Central memory CD4-positive, alpha-beta T cell (primary cell): ENCODE results near the gene MEOX2.

Source experiments
- DNase-seq: peaks from one replicate; pipeline ENCODE4 v3.0.0; 2022

Gene MEOX2

DNA sequence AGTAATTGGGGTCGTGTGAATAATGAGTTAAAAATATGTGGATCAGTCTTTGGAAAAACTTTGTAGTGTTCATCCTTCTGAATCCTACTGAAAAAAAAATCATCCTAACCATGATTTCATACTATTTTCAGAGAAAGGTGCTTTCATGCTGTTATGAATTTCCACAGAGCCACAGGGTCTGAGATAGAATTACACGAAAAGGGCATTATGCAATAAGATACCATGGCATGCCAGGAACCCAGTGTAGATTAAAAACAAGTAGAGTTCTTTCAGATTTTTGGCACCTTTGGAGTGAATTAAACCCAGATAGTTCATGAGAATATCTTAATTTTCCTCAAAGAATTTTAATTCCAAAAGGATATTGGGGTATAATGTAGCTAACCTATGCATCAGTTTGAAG, 77.2 kb downstream of the MEOX2 start:
- no peak for DNase-seq

DNA sequence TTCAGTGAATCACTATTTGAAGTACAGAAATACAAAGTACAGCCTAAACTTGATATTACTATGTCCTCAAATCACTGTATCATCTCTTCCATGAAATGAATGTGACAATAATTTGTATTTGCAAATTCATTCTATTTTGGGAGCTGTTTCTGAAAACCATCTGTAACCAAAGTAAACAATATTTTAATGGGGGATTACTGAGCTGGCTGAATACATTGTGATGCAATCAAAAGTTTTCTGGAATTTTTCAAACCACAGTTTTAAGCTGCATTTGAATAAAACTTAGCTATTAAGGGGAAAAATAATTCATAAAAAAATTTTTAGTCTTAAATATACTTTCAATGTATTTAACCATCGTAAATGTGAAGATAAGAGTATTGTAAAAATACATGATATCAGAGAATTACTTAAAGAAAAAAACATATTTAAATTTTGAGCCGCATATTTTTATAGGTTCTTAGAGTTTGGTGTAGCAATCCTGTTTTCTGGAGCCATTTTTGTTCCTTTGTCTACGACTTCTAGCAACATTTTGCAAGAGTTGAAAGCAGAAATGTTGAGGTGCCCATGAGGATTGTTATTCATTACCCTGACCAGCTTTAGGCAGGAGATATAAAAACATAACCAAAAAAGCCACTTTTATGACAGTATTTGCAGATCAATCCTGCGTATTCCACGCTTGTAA, 78.8 kb downstream of the MEOX2 start:
- DNase-seq, result no peak

DNA sequence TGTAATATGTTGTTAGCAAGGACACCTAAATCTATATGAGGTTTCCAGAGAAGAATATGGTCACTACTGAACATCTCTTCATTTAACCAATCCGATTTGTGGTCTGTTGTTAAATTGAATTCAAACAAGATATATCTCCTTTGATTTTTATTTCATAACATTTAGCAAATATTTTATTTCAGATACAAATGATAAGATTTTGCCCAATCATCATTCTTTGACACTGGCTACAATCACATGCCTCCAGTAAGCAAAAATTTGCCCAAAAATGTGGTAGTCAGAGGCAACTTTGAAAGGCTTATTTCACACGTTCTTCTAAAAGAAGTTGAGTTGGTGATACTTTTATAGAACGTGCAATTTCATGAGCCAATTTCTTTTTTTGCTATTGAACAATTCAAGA, 79.9 kb downstream of the MEOX2 start:
- no peak for DNase-seq

DNA sequence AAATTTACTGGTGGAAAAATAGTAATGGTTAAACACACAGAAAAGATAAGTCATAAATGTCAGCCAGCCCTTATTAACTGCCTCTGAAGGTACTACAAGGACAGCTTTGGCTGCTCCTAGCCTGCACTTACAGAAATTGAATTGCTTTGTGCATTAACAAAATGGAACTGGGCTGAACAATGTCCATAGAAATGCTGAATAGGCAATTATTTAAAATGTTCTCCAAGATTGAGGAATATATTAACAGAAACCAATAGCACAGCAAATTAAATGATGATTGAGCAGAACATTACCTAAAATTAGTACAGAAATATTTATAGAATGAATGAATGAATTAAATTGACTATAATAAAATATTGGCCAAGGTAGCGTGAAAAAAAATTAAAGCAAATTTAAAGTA, 82.3 kb downstream of the MEOX2 start:
- no peak for DNase-seq

DNA sequence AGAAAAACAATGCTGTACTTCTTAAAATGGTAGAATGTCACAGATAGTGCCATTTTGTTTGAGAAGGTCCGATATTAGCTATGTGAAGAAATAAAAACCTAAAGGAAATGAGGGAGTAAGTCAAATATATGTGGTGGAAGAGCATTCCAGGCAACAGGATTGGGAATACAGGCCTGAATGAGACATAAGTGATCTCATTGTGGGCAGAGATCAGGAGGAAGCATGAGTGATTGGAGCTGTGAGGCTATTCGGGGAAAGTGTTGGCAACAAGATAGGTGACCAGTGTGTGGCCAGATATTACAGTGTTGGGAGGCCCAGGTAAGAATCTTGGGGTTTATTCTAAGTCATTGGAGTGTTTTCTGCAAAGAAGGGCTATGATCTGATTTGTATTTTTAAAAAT, 83.4 kb downstream of the MEOX2 start:
- no peak for DNase-seq

DNA sequence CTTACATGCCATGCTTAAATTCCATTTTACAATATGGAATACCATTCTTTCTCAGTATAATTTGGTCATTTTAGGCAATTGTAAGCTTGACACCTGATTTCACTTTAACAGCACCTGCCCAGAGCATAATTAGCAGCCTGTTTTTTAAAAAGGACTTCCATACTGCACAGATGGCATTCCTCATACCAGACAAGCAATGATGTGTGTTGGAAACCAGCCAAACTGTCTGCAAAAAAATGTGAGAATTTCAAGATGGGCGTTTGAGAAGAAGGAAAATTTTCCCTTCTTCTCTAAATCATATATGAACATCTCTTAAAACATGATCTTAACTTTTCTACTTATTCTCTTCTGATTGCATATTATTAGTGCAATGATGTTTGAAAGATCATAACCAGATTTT, 84.2 kb downstream of the MEOX2 start:
- no peak for DNase-seq

DNA sequence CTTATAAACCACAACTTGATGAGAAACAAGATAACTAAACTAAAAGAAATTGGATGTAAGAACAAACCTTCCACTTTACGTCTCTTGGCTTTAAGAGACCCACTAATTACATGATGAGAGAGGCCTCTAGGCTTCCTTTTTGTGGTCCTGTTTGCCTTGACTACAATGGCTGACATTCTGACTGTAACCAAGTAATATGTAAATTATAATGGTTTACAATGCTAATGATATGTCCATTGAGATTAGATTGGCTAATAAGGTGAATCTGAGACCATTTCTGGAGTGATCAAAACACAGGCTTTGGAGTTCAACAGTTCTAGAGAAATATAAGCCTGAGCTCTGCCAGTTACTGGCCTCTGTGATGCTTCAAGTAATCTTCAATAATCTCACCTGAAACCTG, 85.3 kb downstream of the MEOX2 start:
- no peak for DNase-seq

DNA sequence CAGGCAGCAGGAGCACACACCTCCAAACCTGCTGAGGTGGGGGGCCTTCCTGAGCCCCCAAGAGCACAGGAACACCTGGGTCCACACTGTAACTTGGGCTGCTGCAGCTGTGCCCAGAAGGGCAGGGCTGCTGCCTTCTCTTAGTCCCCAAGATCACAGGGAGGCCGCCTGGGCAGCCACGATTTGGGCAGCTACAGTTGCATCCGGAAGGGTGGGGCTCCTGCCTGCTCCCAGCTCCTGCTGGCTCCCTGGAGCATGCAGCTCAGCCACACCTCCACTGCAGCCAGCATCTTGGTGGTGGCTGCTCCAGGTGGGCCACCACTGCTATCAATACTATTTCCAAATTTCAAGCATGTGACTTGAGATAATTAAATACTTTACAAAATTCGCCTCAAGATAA, 86.2 kb downstream of the MEOX2 start:
- DNase-seq, result no peak

DNA sequence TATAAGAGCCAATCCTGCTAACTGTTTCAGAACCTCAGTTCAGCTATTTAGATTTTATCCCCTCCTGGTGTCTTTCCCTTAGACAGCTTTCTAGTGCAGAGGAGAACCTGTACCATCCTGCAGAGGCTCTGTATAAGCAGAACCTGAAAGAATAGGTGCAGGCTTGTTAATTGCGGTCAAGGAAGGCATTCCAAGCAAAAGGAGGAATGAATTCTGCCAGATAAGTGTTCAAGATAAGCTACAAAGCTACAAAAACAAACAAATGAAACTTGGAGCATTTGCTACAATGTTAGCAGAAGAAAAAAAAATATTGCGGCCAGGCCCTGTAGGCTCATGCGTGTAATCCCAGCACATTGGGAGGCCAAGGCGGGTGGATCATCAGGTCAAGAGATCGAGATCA, 92.0 kb downstream of the MEOX2 start:
- DNase-seq, result no peak

DNA sequence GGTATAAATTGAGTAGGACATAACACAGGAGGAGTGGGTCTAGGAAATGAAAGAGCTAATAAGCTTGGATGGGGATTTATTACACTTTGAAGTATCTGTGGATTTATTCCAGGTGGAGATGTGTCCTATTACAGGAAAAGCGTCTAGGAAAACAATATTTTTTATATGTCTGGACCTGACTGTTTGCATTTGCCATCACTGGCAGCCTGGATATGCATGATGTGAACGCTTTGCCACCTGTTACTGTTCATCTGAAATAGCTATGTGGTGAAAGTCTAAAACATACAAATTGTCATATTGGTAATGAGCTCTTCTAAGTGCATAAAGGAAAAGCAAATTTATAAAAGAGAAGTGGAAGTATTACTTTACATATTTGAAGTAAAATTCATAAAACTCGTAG, 93.1 kb downstream of the MEOX2 start:
- no peak for DNase-seq

DNA sequence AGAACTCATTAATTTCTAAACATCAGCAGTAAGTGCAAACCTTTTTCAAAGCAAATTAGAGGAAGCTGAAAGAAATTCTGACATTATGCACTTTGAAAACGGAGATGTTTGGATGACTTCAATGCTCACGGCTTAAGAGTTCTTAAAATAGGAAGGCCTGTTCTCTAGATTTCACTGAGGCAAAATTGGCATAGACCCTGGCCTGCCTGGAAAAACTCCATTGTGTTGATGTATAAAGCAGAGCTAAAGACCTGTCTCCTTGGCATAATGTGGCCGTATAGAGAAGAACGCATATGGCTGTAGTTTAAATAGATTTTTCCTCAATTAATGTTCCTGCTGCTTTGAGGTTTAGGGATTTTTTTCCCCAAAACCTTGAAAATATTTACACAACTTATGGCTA, 100.2 kb downstream of the MEOX2 start:
- DNase-seq, result no peak

DNA sequence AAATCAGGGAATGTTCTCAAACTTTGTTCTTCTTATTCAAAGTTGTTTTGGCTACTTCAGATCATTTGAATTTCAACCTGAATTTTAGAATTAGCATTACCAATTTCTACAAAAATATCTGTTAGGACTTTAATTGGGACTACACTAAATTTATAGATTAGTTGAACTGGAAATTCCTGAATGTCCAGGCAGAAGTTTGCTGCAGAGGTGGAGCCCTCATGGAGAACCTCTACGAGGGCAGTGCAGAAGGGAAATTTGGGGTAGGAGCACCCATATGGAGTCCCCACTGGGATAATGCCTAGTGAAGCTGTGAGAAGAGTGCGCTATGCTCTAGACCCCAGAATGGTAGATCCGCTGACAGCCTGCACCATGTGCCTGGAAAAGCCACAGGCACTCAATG, 101.9 kb downstream of the MEOX2 start:
- no peak for DNase-seq

DNA sequence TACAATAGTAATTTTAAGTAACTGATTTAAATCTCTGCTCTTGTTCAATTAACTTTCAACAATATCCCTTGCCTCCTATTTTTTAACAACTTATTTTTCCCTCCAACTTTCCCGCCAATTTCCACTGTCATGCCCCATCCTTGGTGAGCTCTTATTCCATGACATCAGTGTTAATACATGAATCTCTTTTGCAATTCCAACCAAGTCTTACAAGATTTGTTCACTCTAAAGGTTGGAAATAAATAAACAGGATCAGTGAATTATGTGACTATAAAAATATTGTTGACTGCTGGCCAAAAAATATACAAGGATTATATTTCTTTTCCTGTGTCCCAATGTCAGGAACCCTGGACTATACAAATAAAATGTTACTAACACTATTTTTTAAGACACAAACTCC, 103.7 kb downstream of the MEOX2 start:
- DNase-seq, result no peak

DNA sequence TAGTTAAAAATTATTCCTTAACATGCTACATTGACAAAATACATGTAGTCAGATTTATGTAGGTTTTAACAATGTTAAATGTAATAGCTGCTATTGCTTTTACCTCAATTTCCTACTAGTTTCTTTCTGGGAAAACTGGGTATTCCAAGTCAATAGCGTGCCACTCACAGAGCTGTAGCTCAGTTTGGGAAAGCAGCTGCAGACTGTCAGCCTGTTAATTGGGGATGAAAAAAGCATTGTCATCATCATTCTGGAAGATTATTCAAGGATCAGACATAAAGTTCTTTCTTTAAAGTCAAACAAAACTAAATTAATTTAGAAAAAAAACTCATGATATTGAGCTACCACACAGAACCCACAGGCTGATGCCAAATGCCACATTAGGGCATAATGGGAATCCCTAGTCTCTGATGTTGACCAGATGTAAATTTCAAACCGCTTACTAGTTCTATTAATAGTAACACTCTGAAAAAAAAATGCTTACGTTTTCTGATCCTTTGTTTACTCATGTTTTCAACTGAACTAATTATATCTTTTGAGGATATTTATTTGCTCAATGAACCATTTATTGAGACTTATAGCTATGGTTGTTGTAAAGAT, 105.0 kb downstream of the MEOX2 start:
- DNase-seq, result no peak

DNA sequence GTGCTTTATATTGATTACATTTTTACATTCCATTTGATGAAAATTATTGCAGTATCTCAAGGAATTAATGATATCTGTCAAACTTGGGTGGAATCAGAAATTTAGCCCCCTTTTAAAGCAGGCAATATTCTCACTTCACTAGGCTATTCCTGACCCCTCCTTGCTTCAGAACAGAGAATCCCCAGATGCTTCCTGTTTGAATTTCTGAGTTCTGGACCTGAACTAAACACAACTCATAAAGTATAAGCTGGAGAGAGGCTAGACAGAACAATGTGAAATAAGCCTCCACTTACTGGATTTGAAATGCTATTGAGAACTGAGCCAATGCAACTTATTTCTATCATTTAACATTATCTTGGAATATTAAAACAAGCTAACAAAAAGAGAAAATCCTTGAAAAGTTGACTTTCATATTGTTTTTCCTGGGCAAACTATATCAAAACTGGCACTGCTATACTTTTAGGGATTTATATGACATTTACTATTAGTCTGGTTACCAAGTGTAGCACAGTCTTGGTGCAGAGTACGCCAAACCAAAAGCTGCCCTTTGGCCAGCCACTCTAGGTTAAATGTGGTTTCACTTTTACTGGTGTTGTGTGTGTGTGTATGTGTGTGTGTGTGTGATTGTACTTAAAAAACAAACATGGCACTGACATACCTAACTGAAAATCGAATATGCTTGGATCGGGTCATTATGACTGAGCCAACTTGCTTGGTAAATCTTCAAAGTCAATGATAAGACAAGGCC, 105.7 kb downstream of the MEOX2 start:
- DNase-seq, result no peak

DNA sequence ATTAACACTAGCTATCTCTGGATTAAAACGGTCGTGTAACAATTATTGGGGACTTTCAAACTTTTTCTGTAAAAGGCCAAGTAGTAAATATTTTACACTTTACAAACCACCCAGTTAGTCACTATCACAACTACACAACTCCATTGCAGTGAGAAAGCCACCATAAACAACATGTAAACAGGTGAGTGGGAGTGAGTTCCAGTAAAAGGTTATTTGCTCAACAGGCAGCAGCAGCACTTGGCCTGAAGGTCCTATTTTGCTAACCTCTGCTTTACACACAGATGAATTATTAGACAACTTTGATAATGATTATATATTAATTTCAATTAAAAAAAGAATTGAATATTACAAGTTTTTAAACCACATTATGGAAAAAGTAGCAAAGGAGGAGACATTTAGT, 108.9 kb downstream of the MEOX2 start:
- no peak for DNase-seq

DNA sequence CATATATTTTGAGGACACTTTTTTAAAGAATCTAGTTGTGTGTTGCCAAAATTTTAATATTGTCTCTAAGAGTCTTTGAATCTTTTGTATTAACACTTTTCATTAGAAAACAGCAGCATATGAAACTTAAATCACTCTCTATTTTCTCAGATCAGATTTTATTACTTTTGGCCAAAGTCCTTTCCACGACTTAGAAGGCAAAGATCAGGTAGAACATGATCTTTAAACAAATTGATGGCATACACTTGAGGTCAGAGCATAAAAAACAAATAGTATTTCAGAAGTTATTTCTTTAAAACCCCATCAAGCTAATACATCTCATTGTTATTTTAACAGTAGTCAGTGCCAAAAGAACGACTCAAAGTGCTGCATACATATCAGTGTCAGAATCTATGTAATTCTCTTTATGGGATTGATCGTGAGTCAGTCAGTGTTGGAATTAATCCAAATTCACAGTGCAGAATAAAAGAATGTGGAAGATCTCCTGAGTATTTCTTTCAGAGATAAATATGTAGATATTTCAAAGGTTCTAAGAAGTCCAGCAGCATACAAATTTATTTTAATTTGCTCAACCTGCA, 115.1 kb downstream of the MEOX2 start:
- no peak for DNase-seq

DNA sequence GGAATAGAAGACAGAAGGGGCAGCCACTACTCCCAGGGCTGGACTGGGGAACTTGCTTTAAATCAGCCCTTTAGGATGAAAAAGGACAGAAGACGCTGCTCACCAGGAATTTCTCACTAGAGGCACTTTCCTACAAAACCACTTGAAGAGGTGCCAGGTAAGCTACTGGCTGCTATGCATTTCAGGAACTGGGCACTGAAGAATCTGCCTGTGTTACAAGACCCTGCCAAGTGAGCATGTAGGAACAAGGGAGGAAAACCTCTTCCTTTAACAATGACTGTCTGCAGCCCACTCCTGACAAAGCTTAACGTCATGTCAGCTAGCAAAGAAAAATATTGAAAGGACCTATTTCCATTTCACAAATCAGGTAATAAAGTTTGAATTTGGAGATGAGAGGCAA, 118.8 kb downstream of the MEOX2 start:
- DNase-seq, result no peak

DNA sequence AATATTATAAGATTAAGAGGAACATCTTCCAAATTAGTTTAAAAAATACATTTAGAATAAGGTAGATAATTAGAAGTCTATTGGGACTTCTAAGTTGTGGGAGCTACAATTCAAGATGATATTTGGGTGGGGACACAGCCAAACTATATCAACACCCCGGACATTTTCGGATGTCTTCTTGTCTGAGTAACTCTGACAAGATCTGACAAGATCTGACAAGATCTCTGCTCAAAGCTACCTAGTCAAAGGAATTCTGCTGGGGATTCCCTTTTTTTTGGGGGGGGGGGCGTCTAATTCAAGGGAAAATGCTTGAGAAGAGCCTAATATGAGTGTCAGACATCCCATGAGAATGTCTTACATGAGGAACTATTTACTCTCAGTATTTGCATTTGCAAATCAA, 119.4 kb downstream of the MEOX2 start:
- DNase-seq, result no peak

DNA sequence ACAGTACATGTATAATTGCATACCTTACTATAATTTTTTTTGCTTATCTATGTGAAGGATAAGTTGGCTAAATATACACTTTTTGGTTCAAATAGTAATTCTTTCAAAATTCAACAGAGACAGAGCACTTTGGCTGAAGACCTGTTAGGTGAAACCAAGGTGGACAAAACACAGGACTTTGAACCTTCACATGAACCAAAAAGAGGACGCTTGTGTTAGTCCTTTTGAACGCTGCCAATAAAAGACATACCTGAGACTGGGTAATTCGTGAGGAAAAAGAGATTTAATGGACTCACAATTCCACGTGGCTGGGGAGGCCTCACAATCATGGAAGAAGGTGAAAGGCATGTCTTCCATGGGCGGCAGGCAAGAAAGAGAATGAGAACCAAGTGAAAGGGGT, 120.0 kb downstream of the MEOX2 start:
- DNase-seq, result no peak

DNA sequence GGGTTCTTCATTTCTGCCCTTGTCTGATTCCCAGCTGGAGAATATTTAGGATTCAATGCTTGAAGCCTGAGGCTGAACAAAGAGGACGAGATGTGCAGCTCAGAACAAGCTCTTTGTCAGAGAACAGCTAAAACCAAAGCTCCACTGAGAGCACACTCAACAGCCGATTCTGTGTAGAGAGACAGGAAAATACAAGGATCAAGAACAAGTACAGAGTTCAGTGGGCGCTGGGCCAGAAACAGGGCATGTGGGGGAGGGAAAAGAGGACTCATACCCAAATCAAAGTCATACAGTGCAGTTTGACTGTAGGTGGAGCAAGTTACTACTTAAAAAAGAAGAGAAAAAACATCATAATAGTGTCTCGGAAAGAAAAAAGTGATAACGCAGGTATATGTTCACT, 124.6 kb downstream of the MEOX2 start, which contains the start of gene AGMO:
Gene AGMO, minus strand, starts transcription at position 181 of the 400 bp plus-strand sequence.
- DNase-seq, result no peak
